DOHH2 (cell line): Measurements from ENCODE around the gene TUBB4B.

Experiments used
- H3F3A ChIP-seq: fragments of 200-600 bp; sonication (generic), shearing (Covaris generic); 2 replicates; pipeline ENCODE4 v1.6.0; 2016; ENCODE audit warnings: antibody characterized with exemption, mild to moderate bottlenecking; ENCODE audit not compliant: control insufficient read depth, insufficient read depth
- H3K27ac ChIP-seq: fragments of 200-600 bp; sonication (generic); 2 replicates; pipeline ENCODE4 v1.5.1; 2014; ENCODE audit warnings: low read depth, mild to moderate bottlenecking, low read length, moderate library complexity
- H3K27me3 ChIP-seq: fragments of 200-600 bp; sonication (generic); 2 replicates; pipeline ENCODE4 v1.6.1; 2014; ENCODE audit warnings: mild to moderate bottlenecking, low read length, mixed read lengths; ENCODE audit not compliant: control insufficient read depth
- H3K36me3 ChIP-seq: fragments of 200-600 bp; sonication (generic); 2 replicates; pipeline ENCODE4 v1.6.1; 2014; ENCODE audit warnings: mild to moderate bottlenecking, low read length, moderate library complexity, mixed read lengths; ENCODE audit not compliant: control insufficient read depth
- H3K4me1 ChIP-seq: fragments of 200-600 bp; sonication (generic); 2 replicates; pipeline ENCODE4 v1.6.1; 2014; ENCODE audit warnings: mild to moderate bottlenecking, low read length, mixed read lengths; ENCODE audit not compliant: control insufficient read depth
- H3K4me2 ChIP-seq: fragments of 200-600 bp; sonication (generic); 2 replicates; pipeline ENCODE4 v1.6.0; 2014; ENCODE audit warnings: mild to moderate bottlenecking, low read length, moderate library complexity
- H3K4me3 ChIP-seq: fragments of 200-600 bp; sonication (generic); 2 replicates; pipeline ENCODE4 v1.5.1; 2014; ENCODE audit warnings: mild to moderate bottlenecking, low read length, mixed read lengths
- H3K79me2 ChIP-seq: fragments of 200-600 bp; sonication (generic); 2 replicates; pipeline ENCODE4 v1.6.1; 2014; ENCODE audit warnings: mild to moderate bottlenecking, low read length, mixed read lengths; ENCODE audit not compliant: control insufficient read depth
- H3K9me2 ChIP-seq: fragments of 200-600 bp; sonication (generic); replicated peaks from 2 replicates; pipeline ENCODE4 v1.6.1; 2014; ENCODE audit warnings: mild to moderate bottlenecking, low read length, mixed read lengths; ENCODE audit not compliant: control insufficient read depth
- H3K9me3 ChIP-seq: fragments of 200-600 bp; sonication (generic); 2 replicates; pipeline ENCODE4 v1.6.1; 2014; ENCODE audit warnings: antibody characterized with exemption, low read length, mixed read lengths; ENCODE audit not compliant: control insufficient read depth, insufficient read depth
- H4K20me1 ChIP-seq: fragments of 200-600 bp; sonication (generic); 2 replicates; pipeline ENCODE4 v1.6.0; 2014; ENCODE audit warnings: low read depth, mild to moderate bottlenecking, antibody characterized with exemption, low read length, moderate library complexity; ENCODE audit not compliant: control insufficient read depth, insufficient read depth
- CTCF ChIP-seq: fragments of 200-600 bp; sonication (generic); IDR thresholded peaks from one replicate; pipeline ENCODE4 v1.5.1; 2014; ENCODE audit warnings: antibody characterized with exemption, mild to moderate bottlenecking, low read depth, low read length; ENCODE audit not compliant: poor library complexity, severe bottlenecking
- EZH2phosphoT487 ChIP-seq: fragments of 200-600 bp; sonication (generic); IDR thresholded peaks from 2 replicates; pipeline ENCODE4 v1.6.1; 2017; ENCODE audit warnings: borderline replicate concordance, mild to moderate bottlenecking, antibody characterized with exemption, low read length, moderate library complexity, mixed read lengths

TUBB4B gene

GRCh38 chr9:137243626-137244485 lies 2.8 kb downstream of the TUBB4B start:
- H3K4me1 ChIP-seq, result peaks cover 40% of the 10 kb centered on the region
- H3K9me2 ChIP-seq, result no peaks in the 10 kb centered on the region
- H3K79me2 ChIP-seq, result peaks cover 32% of the 10 kb centered on the region
- peaks cover 28% of the 10 kb centered on the region for H3K36me3 ChIP-seq
- TF ChIP-seq EZH2phosphoT487, result no peak
- TF ChIP-seq CTCF, result no peak
- no peak overlapping the region for H3K27ac ChIP-seq
- no peaks in the 10 kb centered on the region for H3K9me3 ChIP-seq
- H3F3A ChIP-seq, result peaks cover 12% of the 10 kb centered on the region
- peak overlapping the region; percentile 10; the same call in 1 of the 2 replicates for H3K4me3 ChIP-seq
- no peaks in the 10 kb centered on the region for H3K27me3 ChIP-seq
- H4K20me1 ChIP-seq, result peaks cover 21% of the 10 kb centered on the region
- H3K4me2 ChIP-seq, result peak overlapping the region; percentile 82

GRCh38 chr9:137244486-137245449 lies 3.7 kb downstream of the TUBB4B start:
- H3K4me3 ChIP-seq, result no peak overlapping the region
- H3F3A ChIP-seq, result peaks cover 12% of the 10 kb centered on the region
- H3K79me2 ChIP-seq, result peaks cover 23% of the 10 kb centered on the region
- H3K36me3 ChIP-seq, result peaks cover 26% of the 10 kb centered on the region
- H3K9me2 ChIP-seq, result no peaks in the 10 kb centered on the region
- peaks cover 21% of the 10 kb centered on the region for H4K20me1 ChIP-seq
- H3K9me3 ChIP-seq, result no peaks in the 10 kb centered on the region
- no peak overlapping the region for H3K27ac ChIP-seq
- H3K4me2 ChIP-seq, result no peak overlapping the region
- no peaks in the 10 kb centered on the region for H3K27me3 ChIP-seq
- H3K4me1 ChIP-seq, result peaks cover 36% of the 10 kb centered on the region
- TF ChIP-seq CTCF (no peak), EZH2phosphoT487 (no peak)

- TF ChIP-seq CTCF (no peak), EZH2phosphoT487 (no peak)
- Histone ChIP-seq H3K9me3 (no peaks in the 10 kb centered on the region), H3K79me2 (peaks cover 19% of the 10 kb centered on the region), H3K27ac (no peak overlapping the region), H3K4me3 (no peak overlapping the region), H3K36me3 (peaks cover 26% of the 10 kb centered on the region), H3K9me2 (no peaks in the 10 kb centered on the region), H3K4me1 (peaks cover 36% of the 10 kb centered on the region), H4K20me1 (peaks cover 21% of the 10 kb centered on the region), H3K4me2 (no peak overlapping the region), H3F3A (peaks cover 12% of the 10 kb centered on the region), H3K27me3 (no peaks in the 10 kb centered on the region)
Measured at GRCh38 chr9:137245450-137246421, 4.6 kb downstream of the TUBB4B start.
